ENCODE measurements around the gene PAIP1.

- TF ChIP-seq POLR2A (IDR thresholded peaks at IDR 0.05; ENCODE audit: low read length) (no peak), GATA1 (IDR thresholded peaks at IDR 0.05; ENCODE audit: low read depth, low read length) (no peak)
These were observed 3.3 kb upstream of the PAIP1 start for GRCh38 chr5:43560128-43560527.
